ENCODE results near the gene PREB.

DNA sequence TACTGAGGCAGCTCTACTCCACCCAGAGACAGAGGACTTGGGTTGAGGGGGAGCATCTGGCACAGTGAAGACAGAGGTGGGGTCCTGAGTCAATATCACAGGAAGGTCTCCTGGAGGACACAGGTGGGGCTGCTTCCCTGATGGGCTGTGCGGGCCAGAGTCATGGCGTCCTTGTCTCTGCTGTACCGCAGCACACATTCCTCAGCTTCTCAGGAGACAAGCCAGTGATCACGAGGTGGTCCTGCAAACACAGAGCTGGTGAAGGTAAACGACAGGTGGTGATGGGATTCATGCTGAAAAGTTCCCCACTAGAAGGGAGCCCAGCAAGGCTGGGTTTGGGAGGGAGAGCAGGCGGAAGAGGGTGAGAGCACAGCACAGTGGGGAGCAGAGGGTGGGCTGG, 24.0 kb upstream of the PREB start:
- TF ChIP-seq, protein P1, sequence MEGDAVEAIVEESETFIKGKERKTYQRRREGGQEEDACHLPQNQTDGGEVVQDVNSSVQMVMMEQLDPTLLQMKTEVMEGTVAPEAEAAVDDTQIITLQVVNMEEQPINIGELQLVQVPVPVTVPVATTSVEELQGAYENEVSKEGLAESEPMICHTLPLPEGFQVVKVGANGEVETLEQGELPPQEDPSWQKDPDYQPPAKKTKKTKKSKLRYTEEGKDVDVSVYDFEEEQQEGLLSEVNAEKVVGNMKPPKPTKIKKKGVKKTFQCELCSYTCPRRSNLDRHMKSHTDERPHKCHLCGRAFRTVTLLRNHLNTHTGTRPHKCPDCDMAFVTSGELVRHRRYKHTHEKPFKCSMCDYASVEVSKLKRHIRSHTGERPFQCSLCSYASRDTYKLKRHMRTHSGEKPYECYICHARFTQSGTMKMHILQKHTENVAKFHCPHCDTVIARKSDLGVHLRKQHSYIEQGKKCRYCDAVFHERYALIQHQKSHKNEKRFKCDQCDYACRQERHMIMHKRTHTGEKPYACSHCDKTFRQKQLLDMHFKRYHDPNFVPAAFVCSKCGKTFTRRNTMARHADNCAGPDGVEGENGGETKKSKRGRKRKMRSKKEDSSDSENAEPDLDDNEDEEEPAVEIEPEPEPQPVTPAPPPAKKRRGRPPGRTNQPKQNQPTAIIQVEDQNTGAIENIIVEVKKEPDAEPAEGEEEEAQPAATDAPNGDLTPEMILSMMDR (IDR thresholded peaks at IDR 0.05) = no peak
- no peak for TF ChIP-seq POLR2A (IDR thresholded peaks at IDR 0.05)
